Ishikawa (cell line): Measurements from ENCODE around the gene EML6.

Source experiments
- CEBPB ChIP-seq: IDR thresholded peaks from 2 replicates; pipeline ENCODE4 v1.6.1; 2012
- CREB1 ChIP-seq: IDR thresholded peaks from 2 replicates; pipeline ENCODE4 v1.6.1; 2012; ENCODE audit warnings: low read depth
- EGR1 ChIP-seq: IDR thresholded peaks from 2 replicates; pipeline ENCODE4 v1.6.1; 2012
- EP300 ChIP-seq: IDR thresholded peaks from 2 replicates; pipeline ENCODE4 v1.6.1; 2012; ENCODE audit warnings: borderline replicate concordance
- FOXM1 ChIP-seq: IDR thresholded peaks from 2 replicates; pipeline ENCODE4 v1.6.1; 2012; ENCODE audit warnings: low read depth, borderline replicate concordance
- NFIC ChIP-seq: IDR thresholded peaks from 2 replicates; pipeline ENCODE4 v1.6.1; 2012
- RAD21 ChIP-seq: IDR thresholded peaks from 2 replicates; pipeline ENCODE4 v1.6.1; 2012; ENCODE audit warnings: low read depth
- TAF1 ChIP-seq: IDR thresholded peaks from 2 replicates; pipeline ENCODE4 v1.6.1; 2012; ENCODE audit warnings: low read depth, mild to moderate bottlenecking
- TEAD4 ChIP-seq: IDR thresholded peaks from 2 replicates; pipeline ENCODE4 v1.6.1; 2012
- YY1 ChIP-seq: IDR thresholded peaks from 2 replicates; pipeline ENCODE4 v1.6.1; 2012; ENCODE audit warnings: low read depth
- ZBTB7A ChIP-seq: IDR thresholded peaks from 2 replicates; pipeline ENCODE4 v1.6.1; 2012; ENCODE audit warnings: low read depth
- TF ChIP-seq, protein P1 (sequence below): IDR thresholded peaks from 2 replicates; pipeline ENCODE4 v1.6.1; 2012; ENCODE audit warnings: low read depth, mild to moderate bottlenecking
- TF ChIP-seq, protein P2 (sequence below): IDR thresholded peaks from 2 replicates; pipeline ENCODE4 v1.6.1; 2012
- TF ChIP-seq, protein P3 (sequence below): IDR thresholded peaks from 2 replicates; pipeline ENCODE4 v1.6.1; 2012

DNA sequence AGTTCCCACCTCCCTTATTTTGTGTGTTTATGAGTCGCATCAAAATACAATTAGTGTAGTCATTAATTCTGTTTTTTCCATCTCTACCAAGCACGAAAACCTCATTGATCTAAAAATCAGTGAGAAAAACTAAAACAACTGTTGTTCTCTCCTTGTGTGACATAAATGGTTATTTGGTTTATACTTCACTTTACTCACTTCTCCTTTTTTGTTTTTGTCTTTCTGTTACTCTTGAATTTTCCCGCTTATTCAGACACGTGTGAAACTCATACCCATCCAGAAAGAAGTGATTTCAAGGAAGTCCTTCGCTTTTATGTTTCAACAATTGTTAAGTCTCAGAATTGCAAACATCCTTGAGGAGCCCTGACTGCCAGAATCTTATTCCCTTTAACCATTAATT lies 121.6 kb downstream of the EML6 start:
- TF ChIP-seq, protein P1, sequence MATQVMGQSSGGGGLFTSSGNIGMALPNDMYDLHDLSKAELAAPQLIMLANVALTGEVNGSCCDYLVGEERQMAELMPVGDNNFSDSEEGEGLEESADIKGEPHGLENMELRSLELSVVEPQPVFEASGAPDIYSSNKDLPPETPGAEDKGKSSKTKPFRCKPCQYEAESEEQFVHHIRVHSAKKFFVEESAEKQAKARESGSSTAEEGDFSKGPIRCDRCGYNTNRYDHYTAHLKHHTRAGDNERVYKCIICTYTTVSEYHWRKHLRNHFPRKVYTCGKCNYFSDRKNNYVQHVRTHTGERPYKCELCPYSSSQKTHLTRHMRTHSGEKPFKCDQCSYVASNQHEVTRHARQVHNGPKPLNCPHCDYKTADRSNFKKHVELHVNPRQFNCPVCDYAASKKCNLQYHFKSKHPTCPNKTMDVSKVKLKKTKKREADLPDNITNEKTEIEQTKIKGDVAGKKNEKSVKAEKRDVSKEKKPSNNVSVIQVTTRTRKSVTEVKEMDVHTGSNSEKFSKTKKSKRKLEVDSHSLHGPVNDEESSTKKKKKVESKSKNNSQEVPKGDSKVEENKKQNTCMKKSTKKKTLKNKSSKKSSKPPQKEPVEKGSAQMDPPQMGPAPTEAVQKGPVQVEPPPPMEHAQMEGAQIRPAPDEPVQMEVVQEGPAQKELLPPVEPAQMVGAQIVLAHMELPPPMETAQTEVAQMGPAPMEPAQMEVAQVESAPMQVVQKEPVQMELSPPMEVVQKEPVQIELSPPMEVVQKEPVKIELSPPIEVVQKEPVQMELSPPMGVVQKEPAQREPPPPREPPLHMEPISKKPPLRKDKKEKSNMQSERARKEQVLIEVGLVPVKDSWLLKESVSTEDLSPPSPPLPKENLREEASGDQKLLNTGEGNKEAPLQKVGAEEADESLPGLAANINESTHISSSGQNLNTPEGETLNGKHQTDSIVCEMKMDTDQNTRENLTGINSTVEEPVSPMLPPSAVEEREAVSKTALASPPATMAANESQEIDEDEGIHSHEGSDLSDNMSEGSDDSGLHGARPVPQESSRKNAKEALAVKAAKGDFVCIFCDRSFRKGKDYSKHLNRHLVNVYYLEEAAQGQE, result no peak
- TF ChIP-seq EP300, result no peak
- no peak for TF ChIP-seq EGR1
- no peak for TF ChIP-seq TEAD4
- TF ChIP-seq RAD21, result no peak
- TF ChIP-seq TAF1, result no peak
- no peak for TF ChIP-seq CEBPB
- TF ChIP-seq, protein P2, sequence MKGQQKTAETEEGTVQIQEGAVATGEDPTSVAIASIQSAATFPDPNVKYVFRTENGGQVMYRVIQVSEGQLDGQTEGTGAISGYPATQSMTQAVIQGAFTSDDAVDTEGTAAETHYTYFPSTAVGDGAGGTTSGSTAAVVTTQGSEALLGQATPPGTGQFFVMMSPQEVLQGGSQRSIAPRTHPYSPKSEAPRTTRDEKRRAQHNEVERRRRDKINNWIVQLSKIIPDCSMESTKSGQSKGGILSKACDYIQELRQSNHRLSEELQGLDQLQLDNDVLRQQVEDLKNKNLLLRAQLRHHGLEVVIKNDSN, result no peak
- TF ChIP-seq, protein P3, sequence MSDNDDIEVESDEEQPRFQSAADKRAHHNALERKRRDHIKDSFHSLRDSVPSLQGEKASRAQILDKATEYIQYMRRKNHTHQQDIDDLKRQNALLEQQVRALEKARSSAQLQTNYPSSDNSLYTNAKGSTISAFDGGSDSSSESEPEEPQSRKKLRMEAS, result no peak
- TF ChIP-seq YY1, result no peak
- TF ChIP-seq CREB1, result no peak
- no peak for TF ChIP-seq ZBTB7A
- TF ChIP-seq NFIC, result no peak
- no peak for TF ChIP-seq FOXM1
